Keratinocyte (primary cell): ENCODE measurements around the gene NIPAL4. TPM values are rescaled to one million over a fixed set of nuclear protein-coding genes. Genes with fewer than 3 reads are reported as not detected.

ENCODE experiments used
- DNase-seq: peaks from one replicate; pipeline ENCODE4 v3.0.0-alpha.2; 2011; ENCODE audit warnings: low read depth, missing footprints, low spot score
- FAIRE-seq: peaks from 2 replicates; lab custom pipeline; 2011; peaks lifted over from hg19 to GRCh38; lab: Jason Lieb, UNC
- H2AFZ ChIP-seq: 2 replicates; pipeline ENCODE4 v1.6.0; 2012; ENCODE audit warnings: low read length, control low read depth, inconsistent platforms; ENCODE audit not compliant: control insufficient read depth
- H3K27ac ChIP-seq: 2 replicates; pipeline ENCODE4 v1.5.1; 2011; ENCODE audit warnings: low read length; ENCODE audit not compliant: control insufficient read depth, insufficient read depth
- H3K27me3 ChIP-seq: 3 replicates; pipeline ENCODE4 v1.6.0; 2011; ENCODE audit warnings: low read length; ENCODE audit not compliant: control insufficient read depth, insufficient read depth; ENCODE audit errors: extremely low read depth
- H3K36me3 ChIP-seq, 2 experiments: 2 replicates in 1 of 2; 3 replicates in 1 of 2; pipeline ENCODE4 v1.5.1; 2011; ENCODE audit warnings: low read length in 2 of 2, mild to moderate bottlenecking in 1 of 2; ENCODE audit not compliant: control insufficient read depth in 2 of 2, insufficient read depth in 2 of 2; ENCODE audit errors: extremely low read depth in 1 of 2
- H3K4me1 ChIP-seq: 3 replicates; pipeline ENCODE4 v1.5.1; 2011; ENCODE audit warnings: low read length; ENCODE audit not compliant: control insufficient read depth, insufficient read depth; ENCODE audit errors: extremely low read depth
- H3K4me2 ChIP-seq: 3 replicates; pipeline ENCODE4 v1.6.0; 2011; ENCODE audit warnings: low read depth, low read length; ENCODE audit not compliant: control insufficient read depth, insufficient read depth; ENCODE audit errors: extremely low read depth
- H3K4me3 ChIP-seq, 3 experiments: fragments of 200-600 bp in 1 of 3; sonication (generic) in 1 of 3; 2 replicates in 2 of 3; 3 replicates in 1 of 3; pipeline ENCODE4 v1.5.1; 2011 to 2016; ENCODE audit warnings: low read length in 3 of 3, mild to moderate bottlenecking in 3 of 3, control low read depth in 2 of 3, inconsistent platforms in 1 of 3, low read depth in 1 of 3, mixed read lengths in 1 of 3, mixed run types in 1 of 3, moderate library complexity in 1 of 3; ENCODE audit not compliant: control insufficient read depth in 2 of 3, insufficient read depth in 2 of 3; ENCODE audit errors: extremely low read depth in 1 of 3
- H3K79me2 ChIP-seq: 2 replicates; pipeline ENCODE4 v1.6.0; 2012; ENCODE audit warnings: low read length; ENCODE audit not compliant: control insufficient read depth, insufficient read depth
- H3K9ac ChIP-seq: 3 replicates; pipeline ENCODE4 v1.6.0; 2011; ENCODE audit warnings: low read length; ENCODE audit not compliant: control insufficient read depth, insufficient read depth; ENCODE audit errors: extremely low read depth
- H3K9me1 ChIP-seq: 3 replicates; pipeline ENCODE4 v1.6.0; 2011; ENCODE audit warnings: low read length; ENCODE audit not compliant: control insufficient read depth, insufficient read depth; ENCODE audit errors: extremely low read depth
- H3K9me3 ChIP-seq: 2 replicates; pipeline ENCODE4 v1.5.1; 2012; ENCODE audit warnings: low read depth, low read length; ENCODE audit not compliant: control insufficient read depth
- H4K20me1 ChIP-seq: 3 replicates; pipeline ENCODE4 v1.6.0; 2011; ENCODE audit warnings: low read length; ENCODE audit not compliant: control insufficient read depth, insufficient read depth; ENCODE audit errors: extremely low read depth
- EZH2 ChIP-seq: IDR thresholded peaks from one replicate; pipeline ENCODE4 v1.6.1; 2012; ENCODE audit warnings: inconsistent platforms, mild to moderate bottlenecking, low read length, moderate library complexity
- dilution Hi-C: fragments of 300-500 bp; cut with MboI; formaldehyde crosslinking; loops from one replicate; pipeline ENCODE4 v1.7.0; 2020; ENCODE audit warnings: low sequenced_read_pairs; ENCODE audit not compliant: extremely low pct_ligation_motif_present
- polyA plus RNA-seq, 5 experiments: library from polyadenylated mRNA; depleted of rRNA in 3 of 5; stranded (reverse) in 3 of 5; stranded (forward) in 1 of 5; unstranded in 1 of 5; fragments of >200 nt; gene quantifications; 1 replicate in 1 of 5; 2 replicates in 3 of 5; 3 replicates in 1 of 5; pipeline versions ENCODE4 v1.2.1 to v1.2.3, GENCODE V29; 2011 to 2012; ENCODE audit warnings: missing spikeins in 2 of 5, low read depth in 1 of 5, low replicate concordance in 1 of 5
- TF ChIP-seq, protein P1 (sequence below), 3 experiments: IDR thresholded peaks in 1 of 3; conservative IDR thresholded peaks in 1 of 3; optimal IDR thresholded peaks in 1 of 3; 2 replicates in 2 of 3; 3 replicates in 1 of 3; pipeline versions ENCODE3 to v1.5.1; 2011; ENCODE audit warnings: low read length in 3 of 3, mild to moderate bottlenecking in 3 of 3, moderate library complexity in 2 of 3, control low read depth in 1 of 3, inconsistent platforms in 1 of 3; ENCODE audit not compliant: insufficient read depth in 2 of 3; ENCODE audit errors: extremely low read depth in 1 of 3

The NIPAL4 gene
- polyA plus RNA-seq, 1 donor (not counting 4 experiments of a cell fraction or from before 2014, with no cell fraction given) = 10.3 TPM

DNA sequence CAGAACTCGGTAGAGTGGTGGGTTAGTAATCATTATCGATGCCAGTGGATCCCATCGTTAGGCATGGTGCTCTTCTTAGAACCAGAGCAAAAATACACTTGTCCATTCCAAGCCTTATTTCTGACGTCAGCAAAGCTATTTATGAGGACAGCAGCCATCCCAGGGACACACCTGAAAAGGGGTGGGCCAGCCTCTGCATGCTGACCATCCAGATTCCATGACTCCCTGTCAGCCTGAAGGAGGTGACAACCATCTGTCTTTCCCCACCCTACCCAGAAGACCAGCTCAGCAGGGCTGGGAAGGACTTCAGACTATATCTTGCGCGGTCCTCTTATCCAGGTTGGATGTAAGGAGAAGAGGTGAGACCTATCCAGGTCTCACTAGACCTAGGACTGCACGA, 5.7 kb upstream of the NIPAL4 start:
- Histone ChIP-seq H3K9me1 (no peaks in the 10 kb centered on the region), H3K4me3 (no peak overlapping the region)
- TF ChIP-seq EZH2 = no peak
- TF ChIP-seq, protein P1, sequence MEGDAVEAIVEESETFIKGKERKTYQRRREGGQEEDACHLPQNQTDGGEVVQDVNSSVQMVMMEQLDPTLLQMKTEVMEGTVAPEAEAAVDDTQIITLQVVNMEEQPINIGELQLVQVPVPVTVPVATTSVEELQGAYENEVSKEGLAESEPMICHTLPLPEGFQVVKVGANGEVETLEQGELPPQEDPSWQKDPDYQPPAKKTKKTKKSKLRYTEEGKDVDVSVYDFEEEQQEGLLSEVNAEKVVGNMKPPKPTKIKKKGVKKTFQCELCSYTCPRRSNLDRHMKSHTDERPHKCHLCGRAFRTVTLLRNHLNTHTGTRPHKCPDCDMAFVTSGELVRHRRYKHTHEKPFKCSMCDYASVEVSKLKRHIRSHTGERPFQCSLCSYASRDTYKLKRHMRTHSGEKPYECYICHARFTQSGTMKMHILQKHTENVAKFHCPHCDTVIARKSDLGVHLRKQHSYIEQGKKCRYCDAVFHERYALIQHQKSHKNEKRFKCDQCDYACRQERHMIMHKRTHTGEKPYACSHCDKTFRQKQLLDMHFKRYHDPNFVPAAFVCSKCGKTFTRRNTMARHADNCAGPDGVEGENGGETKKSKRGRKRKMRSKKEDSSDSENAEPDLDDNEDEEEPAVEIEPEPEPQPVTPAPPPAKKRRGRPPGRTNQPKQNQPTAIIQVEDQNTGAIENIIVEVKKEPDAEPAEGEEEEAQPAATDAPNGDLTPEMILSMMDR (optimal IDR thresholded peaks at IDR 0.05 in 1 of 3, IDR thresholded peaks at IDR 0.05 in 1 of 3, conservative IDR thresholded peaks at IDR 0.05 in 1 of 3; ENCODE audit: extremely low read depth in 1 of 3, insufficient read depth in 2 of 3, low read length in 3 of 3) = no peak

DNA sequence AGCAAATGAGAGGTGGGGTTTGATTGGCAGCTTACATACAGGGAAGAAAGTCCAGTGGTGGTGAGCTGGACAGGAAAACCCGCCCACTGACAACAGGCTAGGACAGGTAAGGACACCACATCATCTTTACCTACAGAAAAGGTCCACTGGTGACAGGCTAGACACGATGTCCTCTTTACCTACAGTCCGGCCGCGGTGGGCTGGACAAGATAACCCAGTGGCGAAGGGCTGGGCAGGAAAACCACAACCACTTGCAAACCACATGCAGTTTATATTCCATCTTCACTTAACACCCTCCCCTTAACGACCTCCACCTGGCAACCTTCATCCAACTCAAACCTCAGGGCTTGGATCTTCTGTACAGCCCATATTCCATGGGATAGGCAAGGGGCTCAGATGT, 5.0 kb upstream of the NIPAL4 start:
- DNase-seq (no peak), FAIRE-seq (no peak)
- H3K36me3 ChIP-seq = no peaks in the 10 kb centered on the region
- no peaks in the 10 kb centered on the region for H4K20me1 ChIP-seq
- no peaks in the 10 kb centered on the region for H3K79me2 ChIP-seq
- dilution Hi-C loops = no loop called here
- H3K4me3 ChIP-seq = no peak overlapping the region
- TF ChIP-seq EZH2 = no peak
- TF ChIP-seq, protein P1 (optimal IDR thresholded peaks at IDR 0.05 in 1 of 3, IDR thresholded peaks at IDR 0.05 in 1 of 3, conservative IDR thresholded peaks at IDR 0.05 in 1 of 3; ENCODE audit: extremely low read depth in 1 of 3, insufficient read depth in 2 of 3, low read length in 3 of 3) = no peak
- no peak overlapping the region for H3K4me2 ChIP-seq
- H3K9me3 ChIP-seq = no peaks in the 10 kb centered on the region
- H3K9me1 ChIP-seq = no peaks in the 10 kb centered on the region
- no peak overlapping the region for H3K9ac ChIP-seq
- H3K4me1 ChIP-seq = no peaks in the 10 kb centered on the region
- no peak overlapping the region for H3K27ac ChIP-seq
- H3K27me3 ChIP-seq = no peaks in the 10 kb centered on the region
- H2AFZ ChIP-seq = no peak overlapping the region

More for the DNA sequence above, 5.7 kb upstream of the NIPAL4 start:
- Histone ChIP-seq H4K20me1 (no peaks in the 10 kb centered on the region), H2AFZ (no peak overlapping the region), H3K9me3 (no peaks in the 10 kb centered on the region), H3K27me3 (no peaks in the 10 kb centered on the region), H3K4me1 (no peaks in the 10 kb centered on the region), H3K9ac (no peak overlapping the region), H3K36me3 (no peaks in the 10 kb centered on the region), H3K79me2 (no peaks in the 10 kb centered on the region), H3K27ac (no peak overlapping the region), H3K4me2 (no peak overlapping the region)
- dilution Hi-C loops = no loop called here
- FAIRE-seq (no peak), DNase-seq (no peak)
